GM21447 (cell line): ENCODE results near the gene AGBL4.

Experiments
- ATAC-seq: cut with Tn5 transposase; IDR thresholded peaks from one replicate; pipeline ENCODE4 v1.9.1; 2021; ENCODE audit not compliant: unreplicated experiment

Gene AGBL4

GRCh38 chr1:49199564-49199963 lies 824.2 kb downstream of the AGBL4 start:
- no peak for ATAC-seq

GRCh38 chr1:49197081-49197480 lies 826.7 kb downstream of the AGBL4 start:
- no peak for ATAC-seq

- ATAC-seq = no peak
Observed at GRCh38 chr1:49190138-49190537, 833.6 kb downstream of the AGBL4 start.

- no peak for ATAC-seq
Observed at GRCh38 chr1:49187056-49187455, 836.7 kb downstream of the AGBL4 start.

- no peak for ATAC-seq
Observed at GRCh38 chr1:49185450-49185980, 838.2 kb downstream of the AGBL4 start.

GRCh38 chr1:49183489-49183888 lies 840.3 kb downstream of the AGBL4 start:
- no peak for ATAC-seq

GRCh38 chr1:49181033-49181432 lies 842.7 kb downstream of the AGBL4 start:
- ATAC-seq = no peak

GRCh38 chr1:49171941-49172593 lies 851.7 kb downstream of the AGBL4 start:
- no peak for ATAC-seq

GRCh38 chr1:49166031-49166430 lies 857.7 kb downstream of the AGBL4 start:
- no peak for ATAC-seq

- ATAC-seq = no peak
Observed at GRCh38 chr1:49163031-49163430, 860.7 kb downstream of the AGBL4 start.

GRCh38 chr1:49160677-49161076 lies 863.1 kb downstream of the AGBL4 start:
- ATAC-seq = no peak

GRCh38 chr1:49136738-49137251 lies 887.0 kb downstream of the AGBL4 start:
- ATAC-seq = no peak

- ATAC-seq = no peak
Observed at GRCh38 chr1:49125746-49126145, 898.0 kb downstream of the AGBL4 start.

GRCh38 chr1:49111931-49112330 lies 911.8 kb downstream of the AGBL4 start:
- ATAC-seq = no peak

- ATAC-seq = no peak
Observed at GRCh38 chr1:49106445-49106844, 917.3 kb downstream of the AGBL4 start.

GRCh38 chr1:49104575-49104974 lies 919.2 kb downstream of the AGBL4 start:
- no peak for ATAC-seq

GRCh38 chr1:49102752-49103151 lies 921.0 kb downstream of the AGBL4 start:
- ATAC-seq = no peak

GRCh38 chr1:49098866-49099265 lies 924.9 kb downstream of the AGBL4 start:
- ATAC-seq = no peak

- ATAC-seq = no peak
Observed at GRCh38 chr1:49086327-49086726, 937.4 kb downstream of the AGBL4 start.

GRCh38 chr1:49085079-49085478 lies 938.7 kb downstream of the AGBL4 start:
- no peak for ATAC-seq

GRCh38 chr1:49060766-49061165 lies 963.0 kb downstream of the AGBL4 start:
- no peak for ATAC-seq

GRCh38 chr1:49059087-49059486 lies 964.7 kb downstream of the AGBL4 start:
- ATAC-seq = no peak

- ATAC-seq = no peak
Observed at GRCh38 chr1:49052102-49052501, 971.7 kb downstream of the AGBL4 start.
